Chondrocyte (in vitro differentiated cells): ENCODE data around the gene SPRR2G. TPM values are rescaled to one million over a fixed set of nuclear protein-coding genes. Genes with fewer than 3 reads are reported as not detected.
"Not testable (repeated sequence)": the region's sequence is repeated elsewhere in the genome, so short reads cannot be mapped to it uniquely, and the experiment has no call there.

Source experiments
- DNase-seq: peaks from one replicate; pipeline ENCODE4 v3.0.0; 2021; ENCODE audit warnings: mixed read lengths, low spot score
- H3K27ac Mint-ChIP-seq: one replicate; pipeline ENCODE4 v1.8.0; 2021; ENCODE audit warnings: mild to moderate bottlenecking, moderate library complexity, mixed read lengths; ENCODE audit not compliant: unreplicated experiment
- H3K27me3 Mint-ChIP-seq: 2 replicates; pipeline ENCODE4 v1.8.0; 2021; ENCODE audit warnings: low read depth, mixed read lengths
- H3K36me3 Mint-ChIP-seq: 2 replicates; pipeline ENCODE4 v1.8.0; 2021; ENCODE audit warnings: low read depth, mixed read lengths
- H3K4me1 Mint-ChIP-seq: 2 replicates; pipeline ENCODE4 v1.8.0; 2021; ENCODE audit warnings: low read depth, mild to moderate bottlenecking, mixed read lengths
- H3K4me3 Mint-ChIP-seq: one replicate; pipeline ENCODE4 v1.8.0; 2021; ENCODE audit warnings: mild to moderate bottlenecking, moderate library complexity, mixed read lengths; ENCODE audit not compliant: unreplicated experiment
- H3K9me3 Mint-ChIP-seq: 2 replicates; pipeline ENCODE4 v1.8.0; 2021; ENCODE audit warnings: low read depth, mixed read lengths
- CTCF ChIP-seq: fragments of 200-600 bp; sonication (generic); IDR thresholded peaks from 2 replicates; pipeline ENCODE4 v1.5.0; 2021; ENCODE audit warnings: antibody characterized with exemption, mild to moderate bottlenecking, moderate library complexity
- total RNA-seq: library from RNA; stranded (reverse); gene quantifications from 3 replicates; pipeline ENCODE4 v1.2.1, GENCODE V29; 2021

The SPRR2G gene
- total RNA-seq, 1 donor from 2014 or later: not detected

GRCh38 chr1:153113416-153113815 is 37.3 kb downstream of the SPRR2G start, which contains the start of gene SPRR2F:
TSS of gene SPRR2F (minus strand) at chr1:153113516. CDS start at chr1:153112733, 783 bp downstream.
- peaks cover 1% of the 10 kb centered on the region for H3K9me3 Mint-ChIP-seq
- no peak for DNase-seq
- no peaks in the 10 kb centered on the region for H3K36me3 Mint-ChIP-seq
- no peak within 1 kb of the TSS for H3K27ac Mint-ChIP-seq
- TF ChIP-seq CTCF: no peak
- no peaks in the 10 kb centered on the region for H3K27me3 Mint-ChIP-seq
- H3K4me1 Mint-ChIP-seq: no peaks in the 10 kb centered on the region
- H3K4me3 Mint-ChIP-seq: no peak within 1 kb of the TSS

GRCh38 chr1:153112454-153112853 is 38.2 kb downstream of the SPRR2G start:
- H3K36me3 Mint-ChIP-seq, H3K27me3 Mint-ChIP-seq, H3K27ac Mint-ChIP-seq, DNase-seq, H3K4me1 Mint-ChIP-seq, H3K9me3 Mint-ChIP-seq, H3K4me3 Mint-ChIP-seq: not testable (repeated sequence)

GRCh38 chr1:153100245-153100644 is 50.4 kb downstream of the SPRR2G start:
- no peak overlapping the region for H3K27ac Mint-ChIP-seq
- H3K27me3 Mint-ChIP-seq: no peaks in the 10 kb centered on the region
- no peak overlapping the region for H3K4me3 Mint-ChIP-seq
- no peaks in the 10 kb centered on the region for H3K36me3 Mint-ChIP-seq
- no peak for TF ChIP-seq CTCF
- DNase-seq: no peak
- peaks cover 6% of the 10 kb centered on the region for H3K9me3 Mint-ChIP-seq
- H3K4me1 Mint-ChIP-seq: no peaks in the 10 kb centered on the region

Other genes starting within 250 kb of the SPRR2G start
- gene IVL, start 242.3 kb downstream of the SPRR2G start, total RNA-seq: not detected in 3 replicates
- gene SPRR5, start 203.7 kb downstream of the SPRR2G start, total RNA-seq: not detected in 3 replicates
- gene SPRR4, start 180.2 kb downstream of the SPRR2G start, total RNA-seq: not detected in 3 replicates
- not detected in 3 replicates for gene SPRR1A, start 166.8 kb downstream of the SPRR2G start, total RNA-seq
- gene SPRR3, start 149.1 kb downstream of the SPRR2G start, total RNA-seq: not detected in 3 replicates
- gene SPRR1B, start 119.7 kb downstream of the SPRR2G start, total RNA-seq: not detected in 3 replicates
- gene SPRR2D, start 109.8 kb downstream of the SPRR2G start, total RNA-seq: not detected in 3 replicates
- gene SPRR2A, start 93.4 kb downstream of the SPRR2G start, total RNA-seq: not detected in 3 replicates
- gene SPRR2B, start 79.3 kb downstream of the SPRR2G start, total RNA-seq: not detected in 3 replicates
- not detected in 3 replicates for gene SPRR2E, start 56.4 kb downstream of the SPRR2G start, total RNA-seq
- not detected in 3 replicates for gene SPRR2F, start 37.4 kb downstream of the SPRR2G start, total RNA-seq
- not detected in 3 replicates for gene LELP1, start 52.5 kb upstream of the SPRR2G start, total RNA-seq
- gene PRR9, start 66.7 kb upstream of the SPRR2G start, total RNA-seq: not detected in 3 replicates
- not detected in 3 replicates for gene LORICRIN, start 108.8 kb upstream of the SPRR2G start, total RNA-seq
- gene PGLYRP3, start 162.1 kb upstream of the SPRR2G start, total RNA-seq: not detected in 3 replicates
- gene PGLYRP4, start 198.0 kb upstream of the SPRR2G start, total RNA-seq: not detected in 3 replicates
- not detected in 3 replicates for gene S100A9, start 207.0 kb upstream of the SPRR2G start, total RNA-seq
- not detected in 3 replicates for gene S100A12, start 224.7 kb upstream of the SPRR2G start, total RNA-seq
- gene S100A8, start 240.2 kb upstream of the SPRR2G start, total RNA-seq: not detected in 3 replicates